GM10248 (cell line): ENCODE results near the gene MEOX2.

Experiments used
- CTCF ChIA-PET: fragments of 300-600 bp; sonication (Branson Sonifier 250); formaldehyde crosslinking; extraction: SDS; loops from one replicate; lab custom pipeline; 2021; ENCODE audit warnings: antibody characterized with exemption; lab: Yijun Ruan, JAX
- POLR2A ChIA-PET: fragments of 350-650 bp; sonication (Branson Sonifier 250); formaldehyde crosslinking; extraction: SDS; loops from one replicate; lab custom pipeline; 2020; ENCODE audit warnings: antibody characterized with exemption; lab: Yijun Ruan, JAX
- DNase-seq: peaks from one replicate; pipeline ENCODE4 v3.0.0; 2012; ENCODE audit errors: extremely low spot score
- TF ChIP-seq, protein P1 (sequence below): IDR thresholded peaks from 2 replicates; pipeline ENCODE4 v1.5.1; 2012; ENCODE audit warnings: mild to moderate bottlenecking, low read depth; ENCODE audit errors: extremely low read depth, missing control alignments, control extremely low read depth

Gene MEOX2

DNA sequence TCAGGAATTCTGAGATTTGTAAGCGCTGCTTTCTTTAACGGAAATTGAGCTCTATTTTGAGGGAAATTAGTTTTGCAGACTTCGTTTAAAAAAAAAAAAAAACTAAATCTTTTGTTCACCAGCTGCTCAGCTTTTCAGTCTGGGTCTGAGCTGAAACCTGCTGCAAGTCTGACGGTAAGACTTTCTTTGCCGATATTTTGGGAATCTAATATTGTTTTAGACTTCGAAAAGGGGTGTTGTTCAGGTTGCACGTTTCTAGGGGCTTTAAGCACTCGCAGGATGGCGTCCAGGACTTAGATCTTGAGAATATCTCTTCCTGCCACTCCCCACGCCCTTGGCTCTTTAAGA lies 1.8 kb upstream of the MEOX2 start:
- no peak for DNase-seq
- ChIA-PET POLR2A (no interaction called here), CTCF (no interaction called here)
- TF ChIP-seq, protein P1, sequence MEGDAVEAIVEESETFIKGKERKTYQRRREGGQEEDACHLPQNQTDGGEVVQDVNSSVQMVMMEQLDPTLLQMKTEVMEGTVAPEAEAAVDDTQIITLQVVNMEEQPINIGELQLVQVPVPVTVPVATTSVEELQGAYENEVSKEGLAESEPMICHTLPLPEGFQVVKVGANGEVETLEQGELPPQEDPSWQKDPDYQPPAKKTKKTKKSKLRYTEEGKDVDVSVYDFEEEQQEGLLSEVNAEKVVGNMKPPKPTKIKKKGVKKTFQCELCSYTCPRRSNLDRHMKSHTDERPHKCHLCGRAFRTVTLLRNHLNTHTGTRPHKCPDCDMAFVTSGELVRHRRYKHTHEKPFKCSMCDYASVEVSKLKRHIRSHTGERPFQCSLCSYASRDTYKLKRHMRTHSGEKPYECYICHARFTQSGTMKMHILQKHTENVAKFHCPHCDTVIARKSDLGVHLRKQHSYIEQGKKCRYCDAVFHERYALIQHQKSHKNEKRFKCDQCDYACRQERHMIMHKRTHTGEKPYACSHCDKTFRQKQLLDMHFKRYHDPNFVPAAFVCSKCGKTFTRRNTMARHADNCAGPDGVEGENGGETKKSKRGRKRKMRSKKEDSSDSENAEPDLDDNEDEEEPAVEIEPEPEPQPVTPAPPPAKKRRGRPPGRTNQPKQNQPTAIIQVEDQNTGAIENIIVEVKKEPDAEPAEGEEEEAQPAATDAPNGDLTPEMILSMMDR = no peak

DNA sequence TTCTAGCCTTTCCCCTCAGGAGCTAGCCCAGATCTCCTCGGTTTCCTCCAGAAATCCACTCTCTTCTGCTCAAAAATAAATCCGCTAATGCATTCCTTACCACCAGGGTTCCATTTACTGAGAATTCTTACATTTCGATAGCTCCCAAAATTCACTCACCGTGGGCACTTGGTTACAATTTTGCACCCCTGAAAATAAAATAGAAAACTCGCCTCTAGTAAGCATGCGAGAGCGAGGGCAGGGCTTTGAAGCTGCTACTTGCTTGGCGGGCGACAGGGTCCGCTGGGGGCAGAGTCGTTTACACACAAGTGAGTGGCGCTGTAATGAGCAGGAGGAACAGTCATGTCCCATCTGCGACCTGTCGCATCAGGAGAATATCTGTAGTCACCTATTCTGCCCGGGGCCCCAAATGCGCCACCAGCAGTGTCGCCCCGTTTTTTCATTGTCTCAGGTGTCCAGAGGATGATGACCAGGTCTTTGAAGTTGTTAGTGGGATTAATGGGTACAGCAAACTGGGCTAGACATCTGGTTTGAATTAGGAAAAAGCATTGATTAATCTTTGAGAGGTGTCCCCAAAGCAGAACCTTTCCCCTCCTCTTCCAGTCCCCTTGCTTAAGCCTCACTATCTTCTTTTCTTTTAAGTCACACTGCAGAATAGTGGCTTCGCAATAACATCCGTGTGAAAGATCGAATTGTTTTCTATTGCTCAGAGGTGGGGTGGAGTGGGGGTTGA lies 1.2 kb upstream of the MEOX2 start:
- DNase-seq = no peak
- TF ChIP-seq, protein P1 = no peak
- CTCF ChIA-PET = interaction anchor here (0.9 kb wide), 1 partner anchor 34 kb away, joined by 3 read pairs; no protein-coding TSS in a partner anchor
- POLR2A ChIA-PET = no interaction called here

DNA sequence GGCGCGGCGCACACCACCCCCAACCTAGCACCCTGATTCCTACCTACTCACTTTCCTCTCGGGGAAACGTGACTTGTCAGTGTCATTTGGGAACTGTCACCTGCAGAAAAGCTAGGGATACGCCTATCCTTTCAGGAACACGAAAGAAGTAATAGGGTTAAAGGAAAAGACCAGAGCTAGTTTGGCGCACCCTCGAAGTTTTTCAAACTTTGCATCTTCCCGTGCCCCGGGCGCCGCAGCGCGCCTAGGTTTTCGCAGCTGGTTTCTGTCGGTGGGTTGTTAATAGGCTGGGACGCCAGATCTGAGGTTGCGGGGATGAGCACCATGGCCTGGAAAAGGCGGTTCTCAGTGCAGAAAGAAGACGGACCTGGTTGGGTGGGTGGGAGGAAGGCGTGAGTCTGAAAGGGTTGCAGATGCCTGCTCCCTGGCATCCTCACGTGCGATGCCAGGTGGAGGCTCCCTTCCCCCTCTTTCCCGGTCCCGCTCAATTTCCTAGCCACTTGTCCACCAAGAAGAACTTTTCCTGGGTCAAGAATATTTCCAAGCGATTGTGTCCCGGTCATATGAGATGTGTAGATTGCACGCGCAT lies 568 bp upstream of the MEOX2 start:
- CTCF ChIA-PET = interaction anchor here (0.9 to 1.0 kb wide), 2 partner anchors 34 kb away, joined by 3 to 4 read pairs; no protein-coding TSS in a partner anchor
- TF ChIP-seq, protein P1 = no peak
- peak; percentile 6 for DNase-seq
- POLR2A ChIA-PET = no interaction called here

DNA sequence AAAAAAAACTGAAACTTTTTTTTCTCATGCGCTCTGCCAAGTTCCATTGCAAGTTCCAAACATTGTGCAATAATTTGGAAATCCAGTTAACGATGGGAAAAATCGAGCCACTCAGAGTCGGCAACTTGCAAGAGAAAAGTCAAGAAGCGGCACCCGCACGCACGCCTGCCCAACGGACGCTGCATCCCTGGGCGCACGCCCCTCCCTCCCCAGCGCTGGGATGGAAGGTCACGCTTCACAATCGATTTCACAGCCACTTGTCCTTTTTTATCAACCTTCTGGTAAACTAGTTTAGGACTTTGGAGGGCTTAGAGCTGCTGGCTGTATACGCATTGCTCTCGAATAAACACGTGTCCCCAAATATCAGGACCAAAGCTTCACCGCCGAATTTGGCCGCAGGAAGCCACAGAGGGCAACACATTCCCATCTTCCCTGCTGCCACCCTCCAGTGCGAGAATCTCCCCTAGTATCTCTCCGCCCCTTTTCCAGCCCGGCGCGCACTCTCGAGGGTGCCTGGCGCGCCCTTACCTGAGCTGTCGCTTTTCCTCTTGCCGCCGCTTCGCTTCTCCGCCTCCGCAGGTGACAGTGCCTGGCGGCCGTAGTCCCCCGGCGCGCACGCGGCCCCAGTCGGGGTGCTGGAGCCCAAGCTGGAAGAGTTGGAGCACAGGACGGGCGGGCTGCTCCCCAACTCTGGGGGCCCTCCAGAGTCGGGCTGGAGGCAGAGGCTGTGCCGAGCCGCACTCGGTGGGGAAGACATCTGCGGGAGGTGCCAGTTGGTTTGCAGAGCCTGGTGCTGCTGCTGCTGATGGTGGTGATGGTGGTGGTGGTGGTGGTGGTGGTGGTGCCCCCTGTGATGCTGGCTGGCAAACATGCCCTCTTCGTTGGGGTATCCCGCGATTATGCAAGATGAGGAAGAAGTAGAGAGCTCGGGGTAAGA lies 857 bp downstream of the MEOX2 start:
- peak; percentile 5 for DNase-seq
- ChIA-PET POLR2A (no interaction called here), CTCF (interaction anchor here (1.0 kb wide), 1 partner anchor 36 kb away, joined by 4 read pairs; no protein-coding TSS in a partner anchor)
- TF ChIP-seq, protein P1 = no peak

DNA sequence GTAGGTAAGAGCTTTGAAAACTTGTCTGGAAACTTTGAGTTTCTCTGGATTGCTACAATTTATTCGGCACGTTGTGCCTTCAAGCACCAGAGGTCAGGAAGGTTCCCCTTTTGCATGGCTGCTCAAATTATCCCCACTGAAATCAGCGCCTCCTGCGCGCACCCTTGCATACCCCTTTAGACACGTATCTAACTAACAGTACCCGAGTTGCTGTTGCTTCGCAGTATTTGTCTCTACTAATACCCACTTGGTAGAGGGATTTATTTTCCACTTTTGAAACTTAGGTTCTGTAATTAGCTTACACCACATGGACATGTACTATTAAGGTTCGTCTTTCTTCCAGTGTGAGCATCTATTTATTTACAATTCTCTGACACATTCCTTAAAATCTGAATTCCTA lies 1.6 kb downstream of the MEOX2 start:
- ChIA-PET POLR2A (no interaction called here), CTCF (no interaction called here)
- TF ChIP-seq, protein P1 = no peak
- no peak for DNase-seq

DNA sequence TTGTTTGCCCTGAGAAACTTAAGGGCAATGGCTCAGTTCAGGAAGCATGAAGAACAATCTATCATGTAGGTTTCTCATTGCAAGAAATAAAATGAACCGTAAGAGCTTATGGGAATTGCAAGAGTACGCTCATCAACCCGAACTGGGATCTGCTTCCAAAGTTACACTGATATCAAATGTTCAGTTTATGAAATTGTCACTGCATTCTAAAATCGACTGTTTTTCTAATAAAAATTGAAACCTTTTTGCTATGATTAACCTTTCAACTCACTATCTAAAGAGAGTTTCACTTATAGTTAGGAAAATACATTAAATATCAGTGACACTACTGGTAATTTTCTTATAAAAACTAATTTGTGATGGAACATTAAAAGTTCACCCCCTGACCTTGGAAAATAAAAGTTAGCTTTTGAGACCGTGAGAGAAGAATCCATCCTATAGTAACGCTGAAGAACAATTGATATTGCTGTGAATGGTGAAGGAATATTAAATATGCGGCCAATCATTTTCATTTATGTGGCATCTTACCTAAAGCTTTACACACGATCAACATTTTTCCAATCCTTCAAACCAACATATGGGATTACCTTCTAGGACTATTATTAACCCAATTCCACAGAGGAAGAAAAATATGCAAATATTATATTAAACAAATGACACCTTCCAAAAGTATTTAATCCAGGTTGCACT lies 2.2 kb downstream of the MEOX2 start:
- no peak for DNase-seq
- TF ChIP-seq, protein P1 = no peak
- POLR2A ChIA-PET = no interaction called here
- CTCF ChIA-PET = no interaction called here
